Measurements from ENCODE around the gene GREB1. TPM values are rescaled to one million over a fixed set of nuclear protein-coding genes. Genes with fewer than 3 reads are reported as not detected.

Gene GREB1
- total RNA-seq, 1 donor from 2014 or later: 30.8 TPM

- no peak overlapping the region for H3K27ac ChIP-seq
- peaks cover 93% of the 10 kb centered on the region for H3K79me2 ChIP-seq (ENCODE audit: low read depth)
- H3K4me1 Mint-ChIP-seq: peaks cover 67% of the 10 kb centered on the region
- no peaks in the 10 kb centered on the region for H3K27me3 ChIP-seq
- peaks cover 29% of the 10 kb centered on the region for H3F3A ChIP-seq (ENCODE audit: low read depth)
- peaks cover 62% of the 10 kb centered on the region for H3K36me3 Mint-ChIP-seq
- H2AFZ ChIP-seq (replicated peaks): no peak overlapping the region
- no peak overlapping the region for H3K4me3 ChIP-seq
- H3K27me3 Mint-ChIP-seq (ENCODE audit: insufficient read depth, low read depth): peaks cover 4% of the 10 kb centered on the region
- no peak for DNase-seq (ENCODE audit: low spot score)
- H4K20me1 ChIP-seq (ENCODE audit: low read depth): peaks cover 29% of the 10 kb centered on the region
- peaks cover 44% of the 10 kb centered on the region for H3K4me1 ChIP-seq
- no peak overlapping the region for H3K9ac ChIP-seq
- H3K4me3 Mint-ChIP-seq: no peak overlapping the region
- no peak overlapping the region for H3K27ac Mint-ChIP-seq
- no peak overlapping the region for H3K4me2 ChIP-seq
- no peaks in the 10 kb centered on the region for H3K9me3 ChIP-seq (ENCODE audit: low read depth)
- no peaks in the 10 kb centered on the region for H3K36me3 ChIP-seq
- peaks cover 22% of the 10 kb centered on the region for H3K9me3 Mint-ChIP-seq
- TF ChIP-seq CTCF (IDR thresholded peaks at IDR 0.05) (no peak), EZH2phosphoT487 (IDR thresholded peaks at IDR 0.05) (no peak), EZH2 (IDR thresholded peaks at IDR 0.05) (no peak)
These were observed 15.9 kb upstream of the GREB1 start for GRCh38 chr2:11517906-11518305.

- H3K27ac ChIP-seq: no peak overlapping the region
- Mint-ChIP-seq H3K9me3 (peaks cover 29% of the 10 kb centered on the region), H3K27me3 (ENCODE audit: insufficient read depth, low read depth) (peaks cover 2% of the 10 kb centered on the region), H3K27ac (no peak overlapping the region), H3K4me3 (no peak overlapping the region), H3K36me3 (peaks cover 74% of the 10 kb centered on the region), H3K4me1 (peaks cover 50% of the 10 kb centered on the region)
- peaks cover 22% of the 10 kb centered on the region for H3K4me1 ChIP-seq
- no peaks in the 10 kb centered on the region for H3K27me3 ChIP-seq
- TF ChIP-seq CTCF (IDR thresholded peaks at IDR 0.05) (no peak), EZH2 (IDR thresholded peaks at IDR 0.05) (no peak)
- H3K79me2 ChIP-seq (ENCODE audit: low read depth): peaks cover 91% of the 10 kb centered on the region
- peaks cover 39% of the 10 kb centered on the region for H4K20me1 ChIP-seq (ENCODE audit: low read depth)
- H3K4me2 ChIP-seq: no peak overlapping the region
- H3K9me3 ChIP-seq (ENCODE audit: low read depth): no peaks in the 10 kb centered on the region
- H3F3A ChIP-seq (ENCODE audit: low read depth): peaks cover 11% of the 10 kb centered on the region
- no peaks in the 10 kb centered on the region for H3K36me3 ChIP-seq
- no peak overlapping the region for H2AFZ ChIP-seq (replicated peaks)
- no peak overlapping the region for H3K9ac ChIP-seq
- no peak for DNase-seq (ENCODE audit: low spot score)
- no peak overlapping the region for H3K4me3 ChIP-seq
These were observed 13.7 kb upstream of the GREB1 start for GRCh38 chr2:11520092-11520693.

DNA sequence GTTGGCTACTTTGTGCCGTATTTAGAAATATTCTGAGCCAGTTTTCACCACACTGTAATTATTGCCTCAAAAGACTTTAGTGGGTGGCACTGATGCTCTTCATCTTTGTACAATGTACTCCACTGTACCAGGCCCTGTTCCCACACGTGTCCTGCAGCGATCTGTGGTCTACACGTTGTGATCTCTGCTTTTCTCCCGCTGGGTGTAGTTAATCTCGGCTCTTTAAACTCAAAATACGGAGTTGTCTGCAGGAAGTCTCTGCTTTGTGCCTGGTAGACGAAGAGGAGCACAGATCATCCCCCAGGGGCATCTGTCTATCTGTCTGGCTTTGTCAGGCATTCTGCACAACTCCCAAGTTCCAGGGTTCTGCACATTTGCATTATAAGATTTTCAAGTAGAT is 12.1 kb upstream of the GREB1 start:
- no peak for DNase-seq (ENCODE audit: low spot score)
- no peak overlapping the region for H3K27ac Mint-ChIP-seq
- peaks cover 31% of the 10 kb centered on the region for H4K20me1 ChIP-seq (ENCODE audit: low read depth)
- no peaks in the 10 kb centered on the region for H3K9me3 ChIP-seq (ENCODE audit: low read depth)
- H3K36me3 ChIP-seq: no peaks in the 10 kb centered on the region
- H2AFZ ChIP-seq (replicated peaks): no peak overlapping the region
- peaks cover 2% of the 10 kb centered on the region for H3K27me3 Mint-ChIP-seq (ENCODE audit: insufficient read depth, low read depth)
- H3K4me1 Mint-ChIP-seq: peaks cover 34% of the 10 kb centered on the region
- H3K27me3 ChIP-seq: no peaks in the 10 kb centered on the region
- no peaks in the 10 kb centered on the region for H3F3A ChIP-seq (ENCODE audit: low read depth)
- no peak overlapping the region for H3K4me3 Mint-ChIP-seq
- H3K79me2 ChIP-seq (ENCODE audit: low read depth): peaks cover 95% of the 10 kb centered on the region
- peaks cover 34% of the 10 kb centered on the region for H3K9me3 Mint-ChIP-seq
- no peak overlapping the region for H3K9ac ChIP-seq
- peaks cover 76% of the 10 kb centered on the region for H3K36me3 Mint-ChIP-seq
- no peak overlapping the region for H3K27ac ChIP-seq
- H3K4me3 ChIP-seq: no peak overlapping the region
- no peak overlapping the region for H3K4me2 ChIP-seq
- TF ChIP-seq EZH2phosphoT487 (IDR thresholded peaks at IDR 0.05) (no peak), CTCF (IDR thresholded peaks at IDR 0.05) (no peak), EZH2 (IDR thresholded peaks at IDR 0.05) (no peak)
- peaks cover 7% of the 10 kb centered on the region for H3K4me1 ChIP-seq
